Midbrain (tissue), 1 donor: ENCODE data around the gene PIK3CB.
"Not testable (repeated sequence)": the region's sequence is repeated elsewhere in the genome, so short reads cannot be mapped to it uniquely, and the experiment has no call there.

ENCODE experiments used
- DNase-seq: peaks from one replicate; lab custom pipeline; 2025; lab: John Stamatoyannopoulos, UW

Gene PIK3CB

GRCh38 chr3:138803006-138803653, 31.6 kb downstream of the PIK3CB start:
- no peak for DNase-seq

GRCh38 chr3:138802223-138802622, 32.5 kb downstream of the PIK3CB start:
- DNase-seq: not testable (repeated sequence)

GRCh38 chr3:138801792-138802191, 32.9 kb downstream of the PIK3CB start:
- no peak for DNase-seq

- no peak for DNase-seq
Measured at GRCh38 chr3:138800248-138800647, 34.5 kb downstream of the PIK3CB start.

GRCh38 chr3:138799822-138800221, 34.9 kb downstream of the PIK3CB start:
- DNase-seq: no peak

- no peak for DNase-seq
Measured at GRCh38 chr3:138797508-138798038, 37.2 kb downstream of the PIK3CB start.

GRCh38 chr3:138796761-138797160, 38.0 kb downstream of the PIK3CB start:
- no peak for DNase-seq

- peak; percentile 12 for DNase-seq
Measured at GRCh38 chr3:138786788-138787271, 47.9 kb downstream of the PIK3CB start.

GRCh38 chr3:138785951-138786350, 48.8 kb downstream of the PIK3CB start:
- no peak for DNase-seq

- not testable (repeated sequence) for DNase-seq
Measured at GRCh38 chr3:138785362-138785857, 49.3 kb downstream of the PIK3CB start.

- DNase-seq: no peak
Measured at GRCh38 chr3:138782755-138783154, 52.0 kb downstream of the PIK3CB start.

- no peak for DNase-seq
Measured at GRCh38 chr3:138781012-138781470, 53.7 kb downstream of the PIK3CB start.

GRCh38 chr3:138778643-138779042, 56.1 kb downstream of the PIK3CB start:
- DNase-seq: no peak

- DNase-seq: no peak
Measured at GRCh38 chr3:138776961-138777360, 57.8 kb downstream of the PIK3CB start.

GRCh38 chr3:138775254-138775595, 59.5 kb downstream of the PIK3CB start:
- DNase-seq: no peak

- DNase-seq: peak; percentile 80
Measured at GRCh38 chr3:138774529-138775253, 60.0 kb downstream of the PIK3CB start.

- no peak for DNase-seq
Measured at GRCh38 chr3:138771585-138771984, 63.1 kb downstream of the PIK3CB start.

GRCh38 chr3:138769616-138770015, 65.1 kb downstream of the PIK3CB start:
- DNase-seq: no peak

- no peak for DNase-seq
Measured at GRCh38 chr3:138768946-138769345, 65.8 kb downstream of the PIK3CB start.

- no peak for DNase-seq
Measured at GRCh38 chr3:138768125-138768524, 66.6 kb downstream of the PIK3CB start.

- no peak for DNase-seq
Measured at GRCh38 chr3:138767498-138768104, 67.1 kb downstream of the PIK3CB start.

- no peak for DNase-seq
Measured at GRCh38 chr3:138761002-138761401, 73.7 kb downstream of the PIK3CB start.

GRCh38 chr3:138748190-138748589, 86.5 kb downstream of the PIK3CB start:
- DNase-seq: no peak
